OCI-LY3 (cell line): ENCODE measurements around the gene XPO5.

ENCODE experiments used
- EZH2phosphoT487 ChIP-seq: fragments of 200-600 bp; shearing (Covaris generic); IDR thresholded peaks from 2 replicates; pipeline ENCODE4 v1.6.1; 2018; ENCODE audit warnings: antibody characterized with exemption, mixed run types, low read depth
- TF ChIP-seq, protein P1 (sequence below): fragments of 200-600, 300-600 bp; sonication (generic); IDR thresholded peaks from 2 replicates; pipeline ENCODE4 v1.5.1; 2014; ENCODE audit warnings: antibody characterized with exemption, low read length, low read depth

DNA sequence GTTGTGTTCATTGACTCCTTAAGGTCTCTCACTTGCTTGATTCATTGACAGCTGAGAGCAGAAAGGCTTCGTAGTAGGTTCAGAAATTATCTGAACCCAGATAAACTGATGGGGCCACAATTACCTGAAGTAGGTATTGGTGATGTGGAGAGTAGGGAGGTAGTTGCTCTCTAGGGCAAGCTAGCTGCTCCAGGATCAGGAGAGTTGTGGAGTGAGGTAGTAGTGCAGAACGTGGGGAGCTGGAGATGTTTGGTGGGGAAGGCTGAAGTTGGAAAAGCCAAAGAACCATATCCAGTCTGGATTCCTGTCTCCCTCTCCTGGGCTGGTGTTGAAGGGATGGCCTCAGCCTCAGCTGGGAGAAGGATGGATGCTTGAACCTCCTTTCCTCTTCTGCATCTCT, 82.6 kb downstream of the XPO5 start:
- TF ChIP-seq, protein P1, sequence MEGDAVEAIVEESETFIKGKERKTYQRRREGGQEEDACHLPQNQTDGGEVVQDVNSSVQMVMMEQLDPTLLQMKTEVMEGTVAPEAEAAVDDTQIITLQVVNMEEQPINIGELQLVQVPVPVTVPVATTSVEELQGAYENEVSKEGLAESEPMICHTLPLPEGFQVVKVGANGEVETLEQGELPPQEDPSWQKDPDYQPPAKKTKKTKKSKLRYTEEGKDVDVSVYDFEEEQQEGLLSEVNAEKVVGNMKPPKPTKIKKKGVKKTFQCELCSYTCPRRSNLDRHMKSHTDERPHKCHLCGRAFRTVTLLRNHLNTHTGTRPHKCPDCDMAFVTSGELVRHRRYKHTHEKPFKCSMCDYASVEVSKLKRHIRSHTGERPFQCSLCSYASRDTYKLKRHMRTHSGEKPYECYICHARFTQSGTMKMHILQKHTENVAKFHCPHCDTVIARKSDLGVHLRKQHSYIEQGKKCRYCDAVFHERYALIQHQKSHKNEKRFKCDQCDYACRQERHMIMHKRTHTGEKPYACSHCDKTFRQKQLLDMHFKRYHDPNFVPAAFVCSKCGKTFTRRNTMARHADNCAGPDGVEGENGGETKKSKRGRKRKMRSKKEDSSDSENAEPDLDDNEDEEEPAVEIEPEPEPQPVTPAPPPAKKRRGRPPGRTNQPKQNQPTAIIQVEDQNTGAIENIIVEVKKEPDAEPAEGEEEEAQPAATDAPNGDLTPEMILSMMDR = no peak
- no peak for TF ChIP-seq EZH2phosphoT487
